ENCODE data around the gene FNIP1.

DNA sequence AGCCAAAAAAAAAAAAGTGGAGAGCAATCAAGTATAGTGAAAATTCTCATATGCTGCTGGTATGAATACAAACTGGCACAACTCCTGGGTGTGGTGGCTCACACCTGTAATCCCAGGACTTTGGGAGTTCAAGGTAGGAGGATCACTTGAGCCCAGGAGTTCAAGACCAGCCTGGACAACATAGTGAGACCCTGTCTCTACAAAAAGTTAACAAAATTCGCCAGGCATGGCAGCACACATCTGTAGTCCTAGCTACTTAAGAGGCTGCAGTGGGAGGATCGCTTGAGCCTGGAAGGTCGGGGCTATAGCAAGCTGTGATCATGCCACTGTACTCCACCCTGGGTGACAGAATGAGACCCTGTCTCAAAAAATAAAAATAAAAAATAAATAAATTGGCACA, 51.7 kb downstream of the FNIP1 start:
- TF ChIP-seq, protein P1, sequence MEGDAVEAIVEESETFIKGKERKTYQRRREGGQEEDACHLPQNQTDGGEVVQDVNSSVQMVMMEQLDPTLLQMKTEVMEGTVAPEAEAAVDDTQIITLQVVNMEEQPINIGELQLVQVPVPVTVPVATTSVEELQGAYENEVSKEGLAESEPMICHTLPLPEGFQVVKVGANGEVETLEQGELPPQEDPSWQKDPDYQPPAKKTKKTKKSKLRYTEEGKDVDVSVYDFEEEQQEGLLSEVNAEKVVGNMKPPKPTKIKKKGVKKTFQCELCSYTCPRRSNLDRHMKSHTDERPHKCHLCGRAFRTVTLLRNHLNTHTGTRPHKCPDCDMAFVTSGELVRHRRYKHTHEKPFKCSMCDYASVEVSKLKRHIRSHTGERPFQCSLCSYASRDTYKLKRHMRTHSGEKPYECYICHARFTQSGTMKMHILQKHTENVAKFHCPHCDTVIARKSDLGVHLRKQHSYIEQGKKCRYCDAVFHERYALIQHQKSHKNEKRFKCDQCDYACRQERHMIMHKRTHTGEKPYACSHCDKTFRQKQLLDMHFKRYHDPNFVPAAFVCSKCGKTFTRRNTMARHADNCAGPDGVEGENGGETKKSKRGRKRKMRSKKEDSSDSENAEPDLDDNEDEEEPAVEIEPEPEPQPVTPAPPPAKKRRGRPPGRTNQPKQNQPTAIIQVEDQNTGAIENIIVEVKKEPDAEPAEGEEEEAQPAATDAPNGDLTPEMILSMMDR (IDR thresholded peaks at IDR 0.05; ENCODE audit: low read length): no peak
- TF ChIP-seq EZH2 (optimal IDR thresholded peaks at IDR 0.05; ENCODE audit: low read depth, low read length): no peak
